HEK293 (cell line): ENCODE results near the gene APOL5.

Source experiments
- ZXDB ChIP-seq: fragments of 450-650 bp; formaldehyde crosslinking; IDR thresholded peaks from 2 replicates; pipeline ENCODE4 v1.5.1; 2016; ENCODE audit warnings: missing biosample characterization, missing genetic modification characterization
- TF ChIP-seq, protein P1 (sequence below): fragments of 450-650 bp; formaldehyde crosslinking; IDR thresholded peaks from 2 replicates; pipeline ENCODE4 v1.5.1; 2016; ENCODE audit warnings: missing biosample characterization, missing genetic modification characterization

GRCh38 chr22:35739931-35740380, 22.3 kb downstream of the APOL5 start:
- TF ChIP-seq ZXDB: no peak
- TF ChIP-seq, protein P1, sequence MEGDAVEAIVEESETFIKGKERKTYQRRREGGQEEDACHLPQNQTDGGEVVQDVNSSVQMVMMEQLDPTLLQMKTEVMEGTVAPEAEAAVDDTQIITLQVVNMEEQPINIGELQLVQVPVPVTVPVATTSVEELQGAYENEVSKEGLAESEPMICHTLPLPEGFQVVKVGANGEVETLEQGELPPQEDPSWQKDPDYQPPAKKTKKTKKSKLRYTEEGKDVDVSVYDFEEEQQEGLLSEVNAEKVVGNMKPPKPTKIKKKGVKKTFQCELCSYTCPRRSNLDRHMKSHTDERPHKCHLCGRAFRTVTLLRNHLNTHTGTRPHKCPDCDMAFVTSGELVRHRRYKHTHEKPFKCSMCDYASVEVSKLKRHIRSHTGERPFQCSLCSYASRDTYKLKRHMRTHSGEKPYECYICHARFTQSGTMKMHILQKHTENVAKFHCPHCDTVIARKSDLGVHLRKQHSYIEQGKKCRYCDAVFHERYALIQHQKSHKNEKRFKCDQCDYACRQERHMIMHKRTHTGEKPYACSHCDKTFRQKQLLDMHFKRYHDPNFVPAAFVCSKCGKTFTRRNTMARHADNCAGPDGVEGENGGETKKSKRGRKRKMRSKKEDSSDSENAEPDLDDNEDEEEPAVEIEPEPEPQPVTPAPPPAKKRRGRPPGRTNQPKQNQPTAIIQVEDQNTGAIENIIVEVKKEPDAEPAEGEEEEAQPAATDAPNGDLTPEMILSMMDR (tag by site-specific recombination): no peak
